ENCODE measurements around the gene SLC25A2.

DNA sequence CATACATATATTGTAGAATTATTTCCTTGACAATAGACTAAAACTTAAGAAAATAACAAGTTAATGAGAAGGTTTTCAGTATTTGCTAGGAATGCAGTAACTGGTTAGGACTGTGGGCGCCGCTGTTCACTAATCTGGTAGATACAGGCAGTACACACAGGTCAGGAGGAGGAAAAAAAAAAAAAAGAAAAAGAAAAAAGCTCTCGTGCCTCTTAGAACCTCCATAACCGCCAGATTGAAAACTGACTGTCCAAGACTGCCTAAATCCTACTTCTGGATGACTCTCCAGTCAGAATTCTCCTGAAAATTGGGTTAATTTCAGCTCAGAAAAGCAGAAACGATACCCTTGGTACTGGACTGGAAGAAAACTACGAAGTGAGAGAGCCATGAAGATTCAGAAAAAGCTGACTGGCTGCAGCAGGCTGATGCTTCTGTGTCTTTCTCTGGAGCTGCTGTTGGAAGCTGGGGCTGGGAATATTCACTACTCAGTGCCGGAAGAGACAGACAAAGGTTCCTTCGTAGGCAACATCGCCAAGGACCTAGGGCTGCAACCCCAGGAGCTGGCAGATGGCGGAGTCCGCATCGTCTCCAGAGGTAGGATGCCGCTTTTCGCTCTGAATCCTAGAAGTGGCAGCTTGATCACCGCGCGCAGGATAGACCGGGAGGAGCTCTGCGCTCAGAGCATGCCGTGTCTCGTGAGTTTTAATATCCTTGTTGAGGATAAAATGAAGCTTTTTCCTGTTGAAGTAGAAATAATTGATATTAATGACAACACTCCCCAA, 26.6 kb upstream of the SLC25A2 start, which contains the start of gene PCDHGA1:
- TF ChIP-seq POLR2A (IDR thresholded peaks at IDR 0.05; ENCODE audit: low read depth, low read length): no peak
- no peak for TF ChIP-seq TAF1 (IDR thresholded peaks at IDR 0.05; ENCODE audit: low read depth, low read length)
- no peak for TF ChIP-seq POLR2AphosphoS5 (IDR thresholded peaks at IDR 0.05; ENCODE audit: low read depth, low read length)

All from GM12891 (cell line).